ENCODE results near the gene TEKT2.

TEKT2 gene

DNA sequence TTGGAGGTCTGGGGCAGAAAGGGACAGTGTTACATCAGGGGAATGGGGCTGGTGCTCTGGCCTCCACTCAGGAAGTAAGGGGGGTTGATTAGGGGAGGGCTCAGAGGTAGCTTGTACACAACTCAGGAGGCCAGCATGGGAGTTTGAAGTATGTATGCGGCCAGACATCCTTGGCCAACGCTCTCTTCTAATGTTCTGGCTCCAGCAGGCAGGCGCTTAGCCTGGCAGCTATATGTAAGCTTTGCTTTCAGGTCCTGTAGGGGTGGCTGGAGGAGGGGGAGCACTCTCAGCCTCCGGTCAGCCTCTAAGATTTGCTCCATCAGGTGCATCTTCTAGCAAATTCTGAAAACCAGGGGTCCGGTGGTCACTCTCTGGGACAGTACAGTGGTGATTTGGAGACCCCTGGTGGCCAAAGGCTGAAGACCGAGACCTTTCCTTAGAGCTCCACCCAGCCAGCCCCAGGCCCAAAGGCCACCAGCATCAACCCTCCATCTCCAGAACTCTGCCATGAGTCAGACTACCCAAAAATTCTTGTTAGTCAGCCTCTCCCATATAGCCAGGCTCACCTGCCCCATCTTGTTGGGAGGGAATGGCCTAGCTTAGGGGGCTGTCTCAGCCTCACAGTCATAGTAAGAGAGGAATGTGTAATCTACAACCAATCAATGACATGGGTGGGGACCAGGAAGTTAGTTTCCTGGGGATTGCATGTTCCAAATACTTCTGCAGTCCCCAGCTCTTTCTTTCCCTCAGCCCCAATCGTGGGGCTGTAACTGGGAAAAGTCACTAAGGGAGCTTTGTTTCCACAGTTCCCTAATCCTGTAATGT lies 50.8 kb downstream of the TEKT2 start:
- ATAC-seq (replicated peaks): no peak
- no peaks in the 10 kb centered on the region for H3K4me1 Mint-ChIP-seq (ENCODE audit: low read depth in 2 of 2)
- no peak overlapping the region for H3K4me3 Mint-ChIP-seq
- H3K9me3 Mint-ChIP-seq: no peaks in the 10 kb centered on the region
- no peaks in the 10 kb centered on the region for H3K27me3 Mint-ChIP-seq
- H3K27ac Mint-ChIP-seq: peak overlapping the region in 1 of 2 donors; percentile 69
- DNase-seq: no peak
- H3K36me3 Mint-ChIP-seq (ENCODE audit: insufficient read depth): peaks cover 21% of the 10 kb centered on the region

- Mint-ChIP-seq H3K27ac (peak overlapping the region in 1 of 2 donors; percentile 69), H3K27me3 (no peaks in the 10 kb centered on the region), H3K9me3 (no peaks in the 10 kb centered on the region), H3K4me1 (ENCODE audit: low read depth in 2 of 2) (peaks cover under 1 to 4% of the 10 kb centered on the region in 2 donors), H3K4me3 (no peak overlapping the region), H3K36me3 (ENCODE audit: insufficient read depth) (peaks cover 26% of the 10 kb centered on the region)
- ATAC-seq (replicated peaks) (no peak), DNase-seq (no peak)
Observed at GRCh38 chr1:36135330-36135667, 51.4 kb downstream of the TEKT2 start.

- ATAC-seq (replicated peaks) (no peak), DNase-seq (no peak)
- Mint-ChIP-seq H3K9me3 (no peaks in the 10 kb centered on the region), H3K27ac (peak overlapping the region; percentile 35 to 69), H3K4me3 (no peak overlapping the region), H3K27me3 (no peaks in the 10 kb centered on the region), H3K36me3 (ENCODE audit: insufficient read depth) (peaks cover 31% of the 10 kb centered on the region), H3K4me1 (ENCODE audit: low read depth in 2 of 2) (peaks cover 4 to 5% of the 10 kb centered on the region in 2 donors)
Observed at GRCh38 chr1:36135796-36136195, 51.9 kb downstream of the TEKT2 start.

DNA sequence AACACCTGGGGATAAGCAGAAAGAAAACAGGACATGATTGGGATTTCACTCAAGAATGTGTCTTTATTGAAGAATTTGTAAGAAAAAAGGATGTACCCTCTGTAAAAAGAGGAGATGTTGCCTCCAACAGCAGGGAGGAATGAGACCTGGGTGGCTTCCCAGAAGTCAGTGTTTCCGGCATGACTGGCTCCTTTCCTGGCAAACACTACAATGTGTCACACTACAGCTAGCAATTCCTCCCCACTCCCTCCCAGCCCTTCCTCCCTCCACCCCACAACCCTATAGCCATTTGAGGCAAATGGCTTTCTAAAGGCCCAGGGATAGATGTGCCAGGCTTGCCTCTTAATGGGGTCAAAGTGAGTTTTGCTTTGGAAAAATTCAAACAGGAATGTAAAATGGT lies 52.6 kb downstream of the TEKT2 start:
- ATAC-seq (replicated peaks) (no peak), DNase-seq (no peak)
- Mint-ChIP-seq H3K4me3 (no peak overlapping the region), H3K27ac (peak overlapping the region; percentile 35 to 69), H3K36me3 (ENCODE audit: insufficient read depth) (peaks cover 37% of the 10 kb centered on the region), H3K27me3 (no peaks in the 10 kb centered on the region), H3K4me1 (ENCODE audit: low read depth in 2 of 2) (peaks cover 5% of the 10 kb centered on the region in 2 donors), H3K9me3 (no peaks in the 10 kb centered on the region)

GRCh38 chr1:36137226-36137625 lies 53.3 kb downstream of the TEKT2 start:
- H3K4me1 Mint-ChIP-seq (ENCODE audit: low read depth in 2 of 2): peaks cover 5% of the 10 kb centered on the region in 2 donors
- peaks cover 39% of the 10 kb centered on the region for H3K36me3 Mint-ChIP-seq (ENCODE audit: insufficient read depth)
- H3K27me3 Mint-ChIP-seq: no peaks in the 10 kb centered on the region
- H3K27ac Mint-ChIP-seq: peak overlapping the region in 1 of 2 donors; percentile 20
- H3K4me3 Mint-ChIP-seq: no peak overlapping the region
- no peaks in the 10 kb centered on the region for H3K9me3 Mint-ChIP-seq
- ATAC-seq (replicated peaks) (no peak), DNase-seq (no peak)

GRCh38 chr1:36137776-36138175 lies 53.9 kb downstream of the TEKT2 start:
- ATAC-seq (replicated peaks): no peak
- peaks cover 5% of the 10 kb centered on the region in 2 donors for H3K4me1 Mint-ChIP-seq (ENCODE audit: low read depth in 2 of 2)

More at GRCh38 chr1:36137776-36138175, 53.9 kb downstream of the TEKT2 start:
- DNase-seq: no peak
- Mint-ChIP-seq H3K36me3 (ENCODE audit: insufficient read depth) (peaks cover 39% of the 10 kb centered on the region), H3K27ac (peak overlapping the region in 1 of 2 donors; percentile 20), H3K4me3 (no peak overlapping the region), H3K9me3 (no peaks in the 10 kb centered on the region), H3K27me3 (no peaks in the 10 kb centered on the region)

Data from effector memory CD8-positive, alpha-beta T cell (primary cell).